Kidney epithelial cell (primary cell): ENCODE results near the gene MAP2K6. TPM values are rescaled to one million over a fixed set of nuclear protein-coding genes. Genes with fewer than 3 reads are reported as not detected.

Source experiments
- DNase-seq: peaks from one replicate; pipeline ENCODE4 v3.0.0-alpha.2; 2010; ENCODE audit warnings: low read depth
- H3K27me3 ChIP-seq: 2 replicates; pipeline ENCODE4 v1.6.0; 2011; ENCODE audit warnings: low read length; ENCODE audit not compliant: control insufficient read depth, insufficient read depth
- H3K36me3 ChIP-seq: 2 replicates; pipeline ENCODE4 v1.5.1; 2011; ENCODE audit warnings: low read length; ENCODE audit not compliant: control insufficient read depth, insufficient read depth
- H3K4me3 ChIP-seq: 2 replicates; pipeline ENCODE4 v1.5.1; 2011; ENCODE audit warnings: low read depth, mild to moderate bottlenecking, control low read depth, low read length
- total RNA-seq: library from RNA; depleted of rRNA; stranded (reverse); fragments of >200 nt; gene quantifications from 2 replicates; pipeline ENCODE4 v1.2.3, GENCODE V29; 2015
- TF ChIP-seq, protein P1 (sequence below): IDR thresholded peaks from 2 replicates; pipeline ENCODE4 v1.5.1; 2011; ENCODE audit warnings: mild to moderate bottlenecking, moderate library complexity, low read length, control low read depth, inconsistent platforms; ENCODE audit not compliant: insufficient read depth, poor library complexity, severe bottlenecking

The MAP2K6 gene
- total RNA-seq, 1 donor from 2014 or later: 2.2 TPM

DNA sequence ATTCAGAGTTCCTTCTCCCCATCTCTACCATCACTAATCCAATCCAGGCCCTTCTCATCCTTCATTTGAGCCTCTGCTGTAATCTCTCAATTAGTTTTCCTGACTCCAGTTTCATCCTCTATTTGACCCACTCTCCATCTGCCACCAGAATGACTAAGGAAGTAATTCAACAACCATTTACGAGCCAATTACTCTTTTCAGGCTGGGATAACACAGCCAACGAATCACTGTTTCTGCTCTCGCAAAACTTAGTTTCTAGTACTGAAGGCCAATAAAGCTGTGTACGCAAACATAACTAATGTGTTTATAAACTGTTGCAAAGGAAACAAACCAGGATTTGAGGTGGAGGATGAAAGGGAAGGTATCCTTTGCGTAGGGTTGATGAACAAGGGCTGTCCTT is 53.7 kb downstream of the MAP2K6 start:
- H3K36me3 ChIP-seq: no peaks in the 10 kb centered on the region
- no peak overlapping the region for H3K4me3 ChIP-seq
- DNase-seq: no peak
- TF ChIP-seq, protein P1, sequence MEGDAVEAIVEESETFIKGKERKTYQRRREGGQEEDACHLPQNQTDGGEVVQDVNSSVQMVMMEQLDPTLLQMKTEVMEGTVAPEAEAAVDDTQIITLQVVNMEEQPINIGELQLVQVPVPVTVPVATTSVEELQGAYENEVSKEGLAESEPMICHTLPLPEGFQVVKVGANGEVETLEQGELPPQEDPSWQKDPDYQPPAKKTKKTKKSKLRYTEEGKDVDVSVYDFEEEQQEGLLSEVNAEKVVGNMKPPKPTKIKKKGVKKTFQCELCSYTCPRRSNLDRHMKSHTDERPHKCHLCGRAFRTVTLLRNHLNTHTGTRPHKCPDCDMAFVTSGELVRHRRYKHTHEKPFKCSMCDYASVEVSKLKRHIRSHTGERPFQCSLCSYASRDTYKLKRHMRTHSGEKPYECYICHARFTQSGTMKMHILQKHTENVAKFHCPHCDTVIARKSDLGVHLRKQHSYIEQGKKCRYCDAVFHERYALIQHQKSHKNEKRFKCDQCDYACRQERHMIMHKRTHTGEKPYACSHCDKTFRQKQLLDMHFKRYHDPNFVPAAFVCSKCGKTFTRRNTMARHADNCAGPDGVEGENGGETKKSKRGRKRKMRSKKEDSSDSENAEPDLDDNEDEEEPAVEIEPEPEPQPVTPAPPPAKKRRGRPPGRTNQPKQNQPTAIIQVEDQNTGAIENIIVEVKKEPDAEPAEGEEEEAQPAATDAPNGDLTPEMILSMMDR: no peak
- H3K27me3 ChIP-seq: no peaks in the 10 kb centered on the region

- DNase-seq: no peak
- Histone ChIP-seq H3K4me3 (no peak overlapping the region), H3K36me3 (no peaks in the 10 kb centered on the region), H3K27me3 (no peaks in the 10 kb centered on the region)
- TF ChIP-seq, protein P1: no peak
These were observed 56.2 kb downstream of the MAP2K6 start for GRCh38 chr17:69470702-69471101.

- DNase-seq: no peak
- no peaks in the 10 kb centered on the region for H3K27me3 ChIP-seq
- no peaks in the 10 kb centered on the region for H3K36me3 ChIP-seq
- no peak overlapping the region for H3K4me3 ChIP-seq
- TF ChIP-seq, protein P1: no peak
These were observed 56.9 kb downstream of the MAP2K6 start for GRCh38 chr17:69471406-69471805.

DNA sequence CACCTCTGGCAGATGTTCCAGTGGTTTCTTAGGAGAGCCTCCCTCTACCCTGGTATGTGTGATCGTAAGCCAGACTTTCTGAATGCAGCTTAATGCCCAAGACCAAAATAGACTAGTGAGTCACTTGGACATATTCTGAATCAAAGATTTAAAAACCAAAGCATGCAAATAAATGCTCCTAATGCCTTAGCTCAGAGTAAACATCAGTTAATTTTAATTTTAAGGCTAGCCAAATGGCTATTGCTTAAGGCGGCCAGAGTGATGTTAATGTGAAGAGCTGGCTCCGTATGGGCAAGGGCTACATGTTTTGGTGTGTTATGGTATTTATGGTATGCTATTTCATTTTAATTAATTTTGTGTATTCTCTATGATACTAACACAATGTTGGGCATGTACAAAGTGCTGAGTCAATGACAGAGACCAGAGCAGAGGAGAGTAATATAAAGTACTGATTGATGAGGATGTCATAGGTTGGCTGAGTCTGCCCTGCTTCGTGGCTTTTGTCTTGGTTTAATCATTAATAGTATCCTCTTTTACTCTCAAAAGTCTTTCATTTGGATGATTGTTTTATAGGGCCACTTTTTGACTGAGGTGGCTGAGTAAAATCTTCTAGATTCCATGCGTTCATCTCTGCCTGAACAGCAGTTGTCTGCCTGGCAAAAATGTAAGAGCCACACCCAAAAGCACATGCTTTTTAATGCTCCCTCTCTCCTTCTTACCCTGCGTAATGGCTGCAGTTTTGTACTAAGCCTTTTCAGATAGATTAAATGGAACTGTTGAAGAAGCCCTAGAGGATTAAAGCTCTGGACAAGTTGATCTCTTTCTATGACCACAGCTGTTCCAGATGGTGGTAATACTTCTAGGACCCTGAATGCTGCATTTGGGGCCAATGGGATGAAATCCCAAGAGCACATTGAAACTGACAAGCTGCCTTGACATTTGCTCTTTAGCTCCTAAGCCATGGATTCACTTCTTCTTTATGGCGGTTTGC is 59.6 kb downstream of the MAP2K6 start:
- no peaks in the 10 kb centered on the region for H3K27me3 ChIP-seq
- TF ChIP-seq, protein P1: no peak
- DNase-seq: no peak
- no peaks in the 10 kb centered on the region for H3K36me3 ChIP-seq
- no peak overlapping the region for H3K4me3 ChIP-seq

- no peak for DNase-seq
- Histone ChIP-seq H3K4me3 (no peak overlapping the region), H3K36me3 (no peaks in the 10 kb centered on the region), H3K27me3 (no peaks in the 10 kb centered on the region)
- TF ChIP-seq, protein P1: no peak
These were observed 62.9 kb downstream of the MAP2K6 start for GRCh38 chr17:69477204-69477902.
